OCI-LY7 (cell line): ENCODE measurements around the gene RUSC1. TPM values are rescaled to one million over a fixed set of nuclear protein-coding genes. Genes with fewer than 3 reads are reported as not detected.
A peak's percentile ranks its signal among the peaks of the same experiment; 100 is the strongest.

Experiments used
- BruUV-seq: library from RNA; stranded (reverse); fragments of 400-500 nt; replicated peaks from 2 replicates; lab custom pipeline; 2021; lab: Mats Ljungman, UMichigan
- CTCF ChIA-PET: fragments of 300-600 bp; sonication (Branson Sonifier 250); formaldehyde crosslinking; loops from one replicate; lab custom pipeline; 2022; ENCODE audit warnings: antibody characterized with exemption; ENCODE audit not compliant: unreplicated experiment; lab: Charles Lee
- POLR2A ChIA-PET: fragments of 300-600 bp; sonication (Branson Sonifier 250); formaldehyde crosslinking; loops from one replicate; lab custom pipeline; 2022; ENCODE audit warnings: antibody characterized with exemption; lab: Charles Lee
- DNase-seq: peaks from one replicate; pipeline ENCODE4 v3.0.0-alpha.2; 2015; ENCODE audit warnings: low spot score
- H2AFZ ChIP-seq: fragments of 200-600 bp; sonication (generic), shearing (Covaris generic); 2 replicates; pipeline ENCODE4 v1.6.1; 2014; ENCODE audit warnings: mild to moderate bottlenecking, antibody characterized with exemption, low read length, moderate library complexity
- H3K27ac ChIP-seq: fragments of 200-600 bp; sonication (generic); 2 replicates; pipeline ENCODE4 v1.5.1; 2014; ENCODE audit warnings: mixed run types, low read depth, mild to moderate bottlenecking, moderate library complexity, low read length, inconsistent platforms; ENCODE audit not compliant: poor library complexity, severe bottlenecking
- H3K36me3 ChIP-seq: fragments of 200-600 bp; sonication (generic); 2 replicates; pipeline ENCODE4 v1.6.1; 2014; ENCODE audit warnings: mild to moderate bottlenecking, antibody characterized with exemption, low read length, moderate library complexity, mixed read lengths; ENCODE audit not compliant: insufficient read depth
- H3K4me1 ChIP-seq: fragments of 200-600 bp; sonication (generic); 2 replicates; pipeline ENCODE4 v1.5.1; 2014; ENCODE audit warnings: mild to moderate bottlenecking, low read length; ENCODE audit not compliant: insufficient read depth, poor library complexity, severe bottlenecking
- H3K4me2 ChIP-seq: fragments of 200-600 bp; sonication (generic); 2 replicates; pipeline ENCODE4 v1.6.1; 2014; ENCODE audit warnings: mild to moderate bottlenecking, low read length
- H3K4me3 ChIP-seq: fragments of 200-600 bp; sonication (generic); 2 replicates; pipeline ENCODE4 v1.5.1; 2014; ENCODE audit warnings: mild to moderate bottlenecking, low read depth, low read length; ENCODE audit not compliant: poor library complexity, severe bottlenecking
- H3K79me2 ChIP-seq: fragments of 200-600 bp; sonication (generic); 2 replicates; pipeline ENCODE4 v1.6.1; 2016; ENCODE audit warnings: low read depth, mild to moderate bottlenecking, low read length, moderate library complexity, mixed read lengths; ENCODE audit not compliant: insufficient read depth
- H3K9me2 ChIP-seq: fragments of 200-600 bp; sonication (generic); 2 replicates; pipeline ENCODE4 v1.6.1; 2016; ENCODE audit warnings: mild to moderate bottlenecking, low read length, mixed read lengths; ENCODE audit not compliant: insufficient read depth
- H3K9me3 ChIP-seq: fragments of 200-600 bp; sonication (generic); 2 replicates; pipeline ENCODE4 v1.6.1; 2014; ENCODE audit warnings: mild to moderate bottlenecking, mixed run types, low read length, mixed read lengths
- H4K20me1 ChIP-seq: fragments of 200-600 bp; sonication (generic); 2 replicates; pipeline ENCODE4 v1.6.1; 2014; ENCODE audit warnings: mild to moderate bottlenecking, antibody characterized with exemption, low read length, moderate library complexity, mixed read lengths; ENCODE audit not compliant: insufficient read depth
- EZH2phosphoT487 ChIP-seq: fragments of 200-600 bp; sonication (generic); IDR thresholded peaks from 2 replicates; pipeline ENCODE4 v1.6.1; 2018; ENCODE audit warnings: low read depth, borderline replicate concordance, mild to moderate bottlenecking, mixed run types, antibody characterized with exemption, low read length, moderate library complexity, mixed read lengths
- intact Hi-C: fragments of 100-400 bp; cut with micrococcal nuclease; formaldehyde crosslinking; loops from one replicate; pipeline ENCODE4 v1.10.0; 2022; ENCODE audit not compliant: unreplicated experiment
- total RNA-seq, 2 experiments: library from RNA; depleted of rRNA in 1 of 2; stranded (reverse); fragments of >200 nt in 1 of 2; shearing (Covaris generic) in 1 of 2; gene quantifications; 2 replicates each; pipeline ENCODE4 v1.2.3, GENCODE V29; 2014 to 2022
- TF ChIP-seq, protein P1 (sequence below): fragments of 200-600 bp; sonication (generic); conservative IDR thresholded peaks from 2 replicates; pipeline ENCODE4 v1.5.1; 2014; ENCODE audit warnings: mild to moderate bottlenecking, antibody characterized with exemption, low read length, moderate library complexity, mixed read lengths

The RUSC1 gene
- total RNA-seq, 2 experiments from 2014 or later, result 15.1 to 25.6 TPM

DNA sequence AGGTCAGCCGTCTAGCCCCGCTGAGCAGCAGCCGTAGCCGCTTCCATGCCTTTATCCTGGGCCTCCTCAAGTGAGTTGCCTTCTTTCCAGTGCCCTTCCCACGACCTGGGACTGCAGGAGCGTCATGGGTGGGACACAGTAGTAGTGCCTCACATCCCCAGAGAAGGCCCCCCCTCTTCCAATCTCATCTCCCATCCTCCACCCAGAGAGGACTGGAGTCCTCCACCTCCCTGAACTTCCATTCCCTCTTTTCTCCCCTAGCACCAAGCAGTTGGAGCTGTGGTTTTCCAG lies 4.9 kb downstream of the RUSC1 start:
- DNase-seq, result no peak
- Histone ChIP-seq H3K4me1 (peaks cover 15% of the 10 kb centered on the region), H3K4me2 (peak overlapping the region; percentile 96; the same call in 1 of the 2 replicates), H3K9me2 (no peaks in the 10 kb centered on the region), H2AFZ (no peak overlapping the region), H3K9me3 (no peaks in the 10 kb centered on the region), H4K20me1 (no peaks in the 10 kb centered on the region), H3K79me2 (no peaks in the 10 kb centered on the region), H3K4me3 (no peak overlapping the region), H3K36me3 (peaks cover 18% of the 10 kb centered on the region), H3K27ac (no peak overlapping the region)
- intact Hi-C loops, result no loop called here
- CTCF ChIA-PET, result no interaction called here
- POLR2A ChIA-PET, result no interaction called here
- TF ChIP-seq, protein P1, sequence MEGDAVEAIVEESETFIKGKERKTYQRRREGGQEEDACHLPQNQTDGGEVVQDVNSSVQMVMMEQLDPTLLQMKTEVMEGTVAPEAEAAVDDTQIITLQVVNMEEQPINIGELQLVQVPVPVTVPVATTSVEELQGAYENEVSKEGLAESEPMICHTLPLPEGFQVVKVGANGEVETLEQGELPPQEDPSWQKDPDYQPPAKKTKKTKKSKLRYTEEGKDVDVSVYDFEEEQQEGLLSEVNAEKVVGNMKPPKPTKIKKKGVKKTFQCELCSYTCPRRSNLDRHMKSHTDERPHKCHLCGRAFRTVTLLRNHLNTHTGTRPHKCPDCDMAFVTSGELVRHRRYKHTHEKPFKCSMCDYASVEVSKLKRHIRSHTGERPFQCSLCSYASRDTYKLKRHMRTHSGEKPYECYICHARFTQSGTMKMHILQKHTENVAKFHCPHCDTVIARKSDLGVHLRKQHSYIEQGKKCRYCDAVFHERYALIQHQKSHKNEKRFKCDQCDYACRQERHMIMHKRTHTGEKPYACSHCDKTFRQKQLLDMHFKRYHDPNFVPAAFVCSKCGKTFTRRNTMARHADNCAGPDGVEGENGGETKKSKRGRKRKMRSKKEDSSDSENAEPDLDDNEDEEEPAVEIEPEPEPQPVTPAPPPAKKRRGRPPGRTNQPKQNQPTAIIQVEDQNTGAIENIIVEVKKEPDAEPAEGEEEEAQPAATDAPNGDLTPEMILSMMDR, result no peak
- TF ChIP-seq EZH2phosphoT487, result no peak
- no TSS peak for BruUV-seq

DNA sequence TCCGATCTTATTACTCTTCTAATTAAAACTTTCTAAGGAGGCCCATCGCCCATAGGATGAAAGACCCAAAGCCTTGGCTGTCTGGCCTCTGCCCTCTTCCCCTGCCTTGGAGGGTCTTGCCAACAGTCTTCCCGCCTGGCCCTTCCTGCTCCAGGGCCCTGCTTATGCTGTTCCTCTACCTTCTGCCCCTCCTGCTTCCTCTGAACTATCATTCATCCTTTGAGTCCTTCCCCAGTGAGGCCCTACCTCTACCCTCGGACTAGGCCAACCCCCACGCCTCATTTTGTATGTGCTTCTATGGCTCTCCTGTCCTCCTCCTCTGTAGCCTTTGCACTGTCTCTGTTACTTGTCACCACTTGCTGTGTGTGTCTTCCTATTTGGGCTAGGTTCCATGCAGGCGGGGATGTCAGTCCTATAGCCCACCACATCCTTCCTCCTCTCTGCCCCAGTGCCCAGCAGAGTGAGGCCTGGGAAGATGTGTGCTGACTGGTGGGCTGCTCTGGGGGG lies 5.4 kb downstream of the RUSC1 start:
- Histone ChIP-seq H3K36me3 (peaks cover 19% of the 10 kb centered on the region), H4K20me1 (no peaks in the 10 kb centered on the region), H3K79me2 (no peaks in the 10 kb centered on the region), H3K4me3 (no peak overlapping the region), H3K4me1 (peaks cover 11% of the 10 kb centered on the region), H2AFZ (no peak overlapping the region), H3K27ac (no peak overlapping the region), H3K9me2 (no peaks in the 10 kb centered on the region), H3K9me3 (no peaks in the 10 kb centered on the region), H3K4me2 (no peak overlapping the region)
- no TSS peak for BruUV-seq
- ChIA-PET CTCF (no interaction called here), POLR2A (no interaction called here)
- no peak for TF ChIP-seq EZH2phosphoT487
- TF ChIP-seq, protein P1, result no peak
- no peak for DNase-seq
- intact Hi-C loops, result no loop called here

GRCh38 chr1:155326631-155327037 lies 5.9 kb downstream of the RUSC1 start:
- Histone ChIP-seq H2AFZ (no peak overlapping the region), H3K79me2 (no peaks in the 10 kb centered on the region), H3K4me1 (peaks cover 11% of the 10 kb centered on the region), H3K9me3 (no peaks in the 10 kb centered on the region), H3K4me3 (no peak overlapping the region), H3K36me3 (peaks cover 17% of the 10 kb centered on the region), H3K9me2 (no peaks in the 10 kb centered on the region), H4K20me1 (no peaks in the 10 kb centered on the region), H3K27ac (no peak overlapping the region), H3K4me2 (no peak overlapping the region)
- DNase-seq, result no peak
- intact Hi-C loops, result no loop called here
- POLR2A ChIA-PET, result no interaction called here
- no TSS peak for BruUV-seq
- CTCF ChIA-PET, result interaction anchor here (0.9 kb wide), 1 partner anchor 76 kb away, joined by 3 read pairs; no protein-coding TSS in a partner anchor
- TF ChIP-seq EZH2phosphoT487, result no peak
- TF ChIP-seq, protein P1, result no peak
